Measurements from ENCODE around the gene KMT2A.
A peak's percentile ranks its signal among the peaks of the same experiment; 100 is the strongest.

KMT2A gene

DNA sequence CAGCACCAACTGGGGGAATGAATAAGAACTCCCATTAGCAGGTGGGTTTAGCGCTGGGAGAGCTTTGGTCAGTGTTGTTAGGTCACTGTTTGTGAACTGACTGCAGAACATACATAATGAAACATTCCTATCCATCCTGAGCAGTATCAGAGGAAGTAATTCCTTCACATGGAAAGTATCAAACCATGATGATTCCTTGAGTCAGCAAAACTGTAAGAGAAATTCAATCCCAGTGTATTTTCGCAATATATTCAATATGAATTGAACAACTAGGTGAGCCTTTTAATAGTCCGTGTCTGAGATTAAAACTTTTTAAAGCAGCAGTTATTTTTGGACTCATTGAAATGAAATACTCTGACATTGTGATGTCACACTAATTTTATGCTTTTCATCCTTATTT, 48.1 kb downstream of the KMT2A start:
- peaks cover 92% of the 10 kb centered on the region for H3K36me3 ChIP-seq
- no peak overlapping the region for H3K27ac ChIP-seq
- no peaks in the 10 kb centered on the region for H3K27me3 ChIP-seq (ENCODE audit: insufficient read depth, low read depth, severe bottlenecking)
- no peaks in the 10 kb centered on the region for H3K9me3 ChIP-seq (ENCODE audit: severe bottlenecking)
- TF ChIP-seq, protein P1, sequence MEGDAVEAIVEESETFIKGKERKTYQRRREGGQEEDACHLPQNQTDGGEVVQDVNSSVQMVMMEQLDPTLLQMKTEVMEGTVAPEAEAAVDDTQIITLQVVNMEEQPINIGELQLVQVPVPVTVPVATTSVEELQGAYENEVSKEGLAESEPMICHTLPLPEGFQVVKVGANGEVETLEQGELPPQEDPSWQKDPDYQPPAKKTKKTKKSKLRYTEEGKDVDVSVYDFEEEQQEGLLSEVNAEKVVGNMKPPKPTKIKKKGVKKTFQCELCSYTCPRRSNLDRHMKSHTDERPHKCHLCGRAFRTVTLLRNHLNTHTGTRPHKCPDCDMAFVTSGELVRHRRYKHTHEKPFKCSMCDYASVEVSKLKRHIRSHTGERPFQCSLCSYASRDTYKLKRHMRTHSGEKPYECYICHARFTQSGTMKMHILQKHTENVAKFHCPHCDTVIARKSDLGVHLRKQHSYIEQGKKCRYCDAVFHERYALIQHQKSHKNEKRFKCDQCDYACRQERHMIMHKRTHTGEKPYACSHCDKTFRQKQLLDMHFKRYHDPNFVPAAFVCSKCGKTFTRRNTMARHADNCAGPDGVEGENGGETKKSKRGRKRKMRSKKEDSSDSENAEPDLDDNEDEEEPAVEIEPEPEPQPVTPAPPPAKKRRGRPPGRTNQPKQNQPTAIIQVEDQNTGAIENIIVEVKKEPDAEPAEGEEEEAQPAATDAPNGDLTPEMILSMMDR (IDR thresholded peaks at IDR 0.05; ENCODE audit: low read depth, low read length) = no peak
- no peak overlapping the region for H3K4me3 ChIP-seq (ENCODE audit: low read depth, low read length)
- no peak for DNase-seq

DNA sequence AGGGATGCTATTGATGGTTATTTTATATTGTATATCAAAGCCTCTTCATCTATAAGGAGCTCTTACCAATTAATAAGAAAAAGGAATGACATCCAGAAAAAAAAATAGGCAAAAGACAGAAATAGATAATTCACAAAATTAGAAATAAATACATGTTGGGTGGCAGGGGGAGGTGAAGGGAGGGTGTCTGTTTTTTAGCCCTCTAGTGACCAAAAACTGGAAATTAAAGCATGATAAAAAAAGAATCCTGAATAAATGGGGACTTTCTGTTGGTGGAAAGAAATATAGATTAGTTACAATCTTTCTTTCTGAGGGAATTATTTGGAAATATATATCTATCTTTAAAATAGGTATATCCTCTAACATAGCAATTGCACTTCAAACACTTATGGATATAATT, 49.0 kb downstream of the KMT2A start:
- Histone ChIP-seq H3K27ac (no peak overlapping the region), H3K4me3 (ENCODE audit: low read depth, low read length) (no peak overlapping the region), H3K27me3 (ENCODE audit: insufficient read depth, low read depth, severe bottlenecking) (no peaks in the 10 kb centered on the region), H3K36me3 (peaks cover 92% of the 10 kb centered on the region), H3K9me3 (ENCODE audit: severe bottlenecking) (no peaks in the 10 kb centered on the region)
- no peak for DNase-seq
- TF ChIP-seq, protein P1 (IDR thresholded peaks at IDR 0.05; ENCODE audit: low read depth, low read length) = no peak

DNA sequence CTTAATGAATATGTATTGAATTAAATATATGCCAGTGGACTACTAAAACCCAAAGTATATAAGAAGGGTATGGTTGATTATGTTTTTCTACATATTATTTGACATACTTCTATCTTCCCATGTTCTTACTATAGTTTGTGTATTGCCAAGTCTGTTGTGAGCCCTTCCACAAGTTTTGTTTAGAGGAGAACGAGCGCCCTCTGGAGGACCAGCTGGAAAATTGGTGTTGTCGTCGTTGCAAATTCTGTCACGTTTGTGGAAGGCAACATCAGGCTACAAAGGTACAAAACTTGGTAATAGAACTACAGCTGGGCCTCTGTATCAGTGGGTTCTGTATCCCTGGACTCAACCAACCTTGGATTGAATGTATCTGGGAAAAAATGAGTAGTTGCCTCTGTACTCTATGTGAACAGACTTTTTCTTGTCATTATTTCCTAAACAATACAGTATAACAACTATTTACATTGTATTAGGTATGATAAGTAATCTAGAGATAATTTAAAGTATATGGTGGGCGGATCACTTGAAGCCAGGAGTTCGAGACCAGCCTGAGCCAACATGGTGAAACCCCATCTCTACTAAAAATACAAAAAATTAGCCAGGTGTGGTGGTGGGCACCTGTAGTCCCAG, 52.3 kb downstream of the KMT2A start:
- TF ChIP-seq, protein P1 (IDR thresholded peaks at IDR 0.05; ENCODE audit: low read depth, low read length) = peak; percentile 72
- DNase-seq = peak; percentile 65
- Histone ChIP-seq H3K27ac (no peak overlapping the region), H3K9me3 (ENCODE audit: severe bottlenecking) (no peaks in the 10 kb centered on the region), H3K36me3 (peaks cover 91% of the 10 kb centered on the region), H3K27me3 (ENCODE audit: insufficient read depth, low read depth, severe bottlenecking) (no peaks in the 10 kb centered on the region), H3K4me3 (ENCODE audit: low read depth, low read length) (no peak overlapping the region)

DNA sequence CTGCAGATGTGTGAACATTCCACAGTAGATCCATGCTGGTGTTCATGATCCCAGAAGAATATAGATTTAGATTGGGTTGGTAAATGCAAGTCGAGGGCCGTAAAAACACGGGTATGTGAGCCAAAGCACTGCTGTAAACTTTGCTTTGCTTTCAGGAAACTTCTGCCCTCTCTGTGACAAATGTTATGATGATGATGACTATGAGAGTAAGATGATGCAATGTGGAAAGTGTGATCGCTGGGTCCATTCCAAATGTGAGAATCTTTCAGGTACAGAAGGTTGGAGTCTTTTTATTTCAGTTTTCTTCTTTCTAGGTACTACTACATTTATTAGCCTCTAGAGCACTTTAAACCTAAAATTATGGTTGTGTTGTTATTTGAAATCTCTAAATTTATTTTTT, 54.7 kb downstream of the KMT2A start:
- no peak for DNase-seq
- Histone ChIP-seq H3K27ac (no peak overlapping the region), H3K27me3 (ENCODE audit: insufficient read depth, low read depth, severe bottlenecking) (no peaks in the 10 kb centered on the region), H3K4me3 (ENCODE audit: low read depth, low read length) (no peak overlapping the region), H3K36me3 (peaks cover 91% of the 10 kb centered on the region), H3K9me3 (ENCODE audit: severe bottlenecking) (no peaks in the 10 kb centered on the region)
- TF ChIP-seq, protein P1 (IDR thresholded peaks at IDR 0.05; ENCODE audit: low read depth, low read length) = no peak

DNA sequence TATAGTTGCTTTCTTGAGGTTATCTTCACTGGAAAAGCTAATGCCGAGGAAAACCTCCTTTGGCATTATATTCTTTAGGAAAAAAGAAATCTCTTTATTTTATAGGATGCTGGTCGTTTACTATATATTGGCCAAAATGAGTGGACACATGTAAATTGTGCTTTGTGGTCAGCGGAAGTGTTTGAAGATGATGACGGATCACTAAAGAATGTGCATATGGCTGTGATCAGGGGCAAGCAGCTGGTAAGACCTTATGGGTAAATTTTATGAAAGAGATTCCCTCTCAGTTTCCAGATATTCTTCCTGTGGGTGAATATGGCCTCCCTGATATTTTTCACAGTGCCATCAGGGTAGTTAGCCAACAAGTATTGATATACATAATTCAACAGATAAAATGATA, 61.5 kb downstream of the KMT2A start:
- no peaks in the 10 kb centered on the region for H3K9me3 ChIP-seq (ENCODE audit: severe bottlenecking)
- no peak overlapping the region for H3K4me3 ChIP-seq (ENCODE audit: low read depth, low read length)
- H3K27ac ChIP-seq = no peak overlapping the region
- H3K36me3 ChIP-seq = peaks cover 97% of the 10 kb centered on the region
- TF ChIP-seq, protein P1 (IDR thresholded peaks at IDR 0.05; ENCODE audit: low read depth, low read length) = no peak
- no peak for DNase-seq
- no peaks in the 10 kb centered on the region for H3K27me3 ChIP-seq (ENCODE audit: insufficient read depth, low read depth, severe bottlenecking)

DNA sequence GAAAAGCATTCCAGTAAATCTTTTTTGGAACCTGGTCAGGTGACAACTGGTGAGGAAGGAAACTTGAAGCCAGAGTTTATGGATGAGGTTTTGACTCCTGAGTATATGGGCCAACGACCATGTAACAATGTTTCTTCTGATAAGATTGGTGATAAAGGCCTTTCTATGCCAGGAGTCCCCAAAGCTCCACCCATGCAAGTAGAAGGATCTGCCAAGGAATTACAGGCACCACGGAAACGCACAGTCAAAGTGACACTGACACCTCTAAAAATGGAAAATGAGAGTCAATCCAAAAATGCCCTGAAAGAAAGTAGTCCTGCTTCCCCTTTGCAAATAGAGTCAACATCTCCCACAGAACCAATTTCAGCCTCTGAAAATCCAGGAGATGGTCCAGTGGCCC, 66.9 kb downstream of the KMT2A start:
- H3K4me3 ChIP-seq (ENCODE audit: low read depth, low read length) = no peak overlapping the region
- H3K27ac ChIP-seq = no peak overlapping the region
- TF ChIP-seq, protein P1 (IDR thresholded peaks at IDR 0.05; ENCODE audit: low read depth, low read length) = no peak
- no peaks in the 10 kb centered on the region for H3K27me3 ChIP-seq (ENCODE audit: insufficient read depth, low read depth, severe bottlenecking)
- peaks cover 100% of the 10 kb centered on the region for H3K36me3 ChIP-seq
- no peak for DNase-seq
- no peaks in the 10 kb centered on the region for H3K9me3 ChIP-seq (ENCODE audit: severe bottlenecking)

Measured in WERI-Rb-1 (cell line).